Common myeloid progenitor, CD34-positive (primary cell): ENCODE measurements around the gene IL36A.

Experiments
- CTCF ChIA-PET: fragments of 350-600 bp; sonication (Branson Sonifier 250); formaldehyde crosslinking; loops from one replicate; lab custom pipeline; 2021; ENCODE audit warnings: antibody characterized with exemption; lab: Charles Lee
- POLR2A ChIA-PET: fragments of 350-600 bp; sonication (Branson Sonifier 250); formaldehyde crosslinking; loops from one replicate; lab custom pipeline; 2021; ENCODE audit warnings: antibody characterized with exemption; lab: Charles Lee
- DNase-seq, 3 donors: peaks; one replicate each; pipeline versions ENCODE4 v3.0.0 to v3.0.0-alpha.2; 2013
- H3K27ac ChIP-seq, 2 experiments: 1 replicate in 1 of 2; 2 replicates in 1 of 2; pipeline ENCODE4 v1.7.0; 2013; ENCODE audit warnings: inconsistent platforms in 2 of 2, low read length in 2 of 2, mild to moderate bottlenecking in 2 of 2, low read depth in 1 of 2, moderate library complexity in 1 of 2; ENCODE audit not compliant: severe bottlenecking in 2 of 2, insufficient read depth in 1 of 2, poor library complexity in 1 of 2
- H3K27me3 ChIP-seq, 5 experiments: replicated peaks in 2 of 5; 1 replicate in 3 of 5; 2 replicates in 2 of 5; pipeline versions ENCODE4 v1.6.1 to v1.7.0; 2013; ENCODE audit warnings: low read length in 4 of 5, mild to moderate bottlenecking in 2 of 5, moderate library complexity in 2 of 5, inconsistent platforms in 1 of 5; ENCODE audit not compliant: insufficient read depth in 5 of 5, control insufficient read depth in 4 of 5
- H3K36me3 ChIP-seq, 4 experiments: 1 replicate in 2 of 4; 2 replicates in 2 of 4; pipeline versions ENCODE4 v1.6.1 to v1.7.0; 2013; ENCODE audit warnings: low read length in 3 of 4, control low read depth in 1 of 4, mild to moderate bottlenecking in 1 of 4; ENCODE audit not compliant: control insufficient read depth in 4 of 4, insufficient read depth in 4 of 4
- H3K4me1 ChIP-seq, 4 experiments: 1 replicate in 3 of 4; 2 replicates in 1 of 4; pipeline versions ENCODE4 v1.6.1 to v1.7.1; 2013; ENCODE audit warnings: low read length in 3 of 4, mild to moderate bottlenecking in 3 of 4, control low read depth in 1 of 4, inconsistent platforms in 1 of 4, moderate library complexity in 1 of 4; ENCODE audit not compliant: control insufficient read depth in 4 of 4, insufficient read depth in 4 of 4; ENCODE audit errors: control extremely low read depth in 1 of 4
- H3K4me3 ChIP-seq, 7 experiments: 1 replicate in 4 of 7; 2 replicates in 3 of 7; pipeline versions ENCODE4 v1.5.1 to v1.7.0; 2013; ENCODE audit warnings: mild to moderate bottlenecking in 7 of 7, low read length in 6 of 7, moderate library complexity in 6 of 7, inconsistent platforms in 2 of 7, low read depth in 2 of 7, control low read depth in 1 of 7; ENCODE audit not compliant: insufficient read depth in 4 of 7, control insufficient read depth in 1 of 7; ENCODE audit errors: extremely low read depth in 1 of 7
- H3K9me3 ChIP-seq, 5 experiments: 1 replicate in 4 of 5; 2 replicates in 1 of 5; pipeline versions ENCODE4 v1.6.1 to v1.7.1; 2013; ENCODE audit warnings: low read length in 4 of 5, mild to moderate bottlenecking in 2 of 5, inconsistent platforms in 1 of 5, low read depth in 1 of 5, moderate library complexity in 1 of 5; ENCODE audit not compliant: control insufficient read depth in 4 of 5, insufficient read depth in 2 of 5; ENCODE audit errors: control extremely low read depth in 1 of 5
- WGBS: methylation state at CpG from one replicate; pipeline ENCODE4 v1.1.5; 2013; ENCODE audit not compliant: insufficient coverage; 5-methylcytosine and 5-hydroxymethylcytosine counted together

IL36A gene

DNA sequence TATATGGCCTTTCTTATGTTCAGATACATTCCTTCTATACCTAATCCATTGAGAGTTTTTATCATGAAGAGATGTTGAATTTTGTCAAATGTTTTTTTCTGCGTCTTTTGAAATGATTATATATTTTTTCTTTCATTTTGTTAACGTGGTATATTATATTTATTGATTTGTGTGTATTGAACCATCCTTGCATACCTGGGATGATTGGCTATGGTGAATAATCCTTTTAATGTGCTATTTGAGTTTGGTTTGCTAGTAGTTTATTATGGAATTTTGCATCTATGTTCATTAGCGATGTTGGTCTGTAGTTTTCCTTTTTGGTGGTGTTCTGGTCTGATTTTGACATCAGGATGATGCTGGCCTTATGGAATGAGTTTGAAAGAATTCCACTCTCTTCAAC, 15.6 kb upstream of the IL36A start:
- H3K9me3 ChIP-seq: peaks cover 2 to 32% (median 9%) of the 10 kb centered on the region in 5 experiments
- 100% methylated on average over 1 of the region's 3 CpGs for WGBS
- CTCF ChIA-PET: no interaction called here
- no peaks in the 10 kb centered on the region for H3K36me3 ChIP-seq
- no peaks in the 10 kb centered on the region for H3K27me3 ChIP-seq
- H3K4me1 ChIP-seq: no peaks in the 10 kb centered on the region
- DNase-seq: no peak
- no peak overlapping the region for H3K4me3 ChIP-seq
- no peak overlapping the region for H3K27ac ChIP-seq
- POLR2A ChIA-PET: no interaction called here

DNA sequence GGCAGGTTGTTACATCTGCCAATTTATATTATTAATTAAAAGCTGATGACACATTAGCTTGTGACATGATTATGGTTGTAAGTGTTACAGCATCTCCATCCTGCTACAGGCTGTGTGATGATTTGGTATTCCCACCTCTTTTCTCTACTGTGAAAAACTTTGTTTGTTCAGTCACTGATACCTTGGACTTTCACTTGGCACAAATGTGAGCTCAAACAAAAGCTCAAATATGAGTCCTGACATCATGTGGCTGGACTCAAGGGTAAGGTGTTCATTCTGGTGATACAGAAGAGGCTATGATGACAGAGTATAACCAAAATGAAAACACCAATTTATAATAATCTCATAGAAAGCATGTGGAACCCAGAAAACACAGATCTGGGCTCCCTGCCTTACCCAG, 11.4 kb upstream of the IL36A start:
- H3K27ac ChIP-seq: no peak overlapping the region
- POLR2A ChIA-PET: no interaction called here
- H3K4me1 ChIP-seq: peaks cover 0 to 4% (median 0%) of the 10 kb centered on the region in 4 experiments
- H3K36me3 ChIP-seq: no peaks in the 10 kb centered on the region
- H3K4me3 ChIP-seq: no peak overlapping the region
- H3K9me3 ChIP-seq: peaks cover 3 to 32% (median 9%) of the 10 kb centered on the region in 5 experiments
- no peaks in the 10 kb centered on the region for H3K27me3 ChIP-seq
- no peak for DNase-seq
- CTCF ChIA-PET: no interaction called here

DNA sequence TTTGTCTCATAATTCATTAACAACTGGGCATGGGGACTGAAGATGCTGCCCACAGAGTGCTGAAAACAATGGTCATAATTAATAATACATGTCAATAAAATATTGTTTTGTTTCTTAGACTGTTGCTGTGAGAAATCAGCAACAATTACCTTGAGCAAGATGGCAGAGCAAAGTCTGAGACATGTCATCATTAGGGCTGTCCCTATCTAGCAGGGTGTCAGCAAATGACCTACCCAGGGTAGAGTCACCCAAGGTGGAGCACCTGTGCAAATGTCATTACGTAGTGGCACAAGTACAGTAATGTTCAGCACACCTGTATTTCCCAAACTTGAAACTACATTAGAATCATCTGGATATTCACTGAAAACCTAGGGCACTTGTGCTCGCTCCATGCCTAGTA, 10.6 kb upstream of the IL36A start:
- no peaks in the 10 kb centered on the region for H3K36me3 ChIP-seq
- WGBS: 100% methylated on average over 1 of the region's 2 CpGs
- no peak overlapping the region for H3K27ac ChIP-seq
- DNase-seq: no peak
- no peaks in the 10 kb centered on the region for H3K27me3 ChIP-seq
- CTCF ChIA-PET: no interaction called here
- POLR2A ChIA-PET: no interaction called here
- peaks cover 1 to 32% (median 10%) of the 10 kb centered on the region in 5 experiments for H3K9me3 ChIP-seq
- H3K4me3 ChIP-seq: no peak overlapping the region
- peaks cover 0 to 4% (median 0%) of the 10 kb centered on the region in 4 experiments for H3K4me1 ChIP-seq

DNA sequence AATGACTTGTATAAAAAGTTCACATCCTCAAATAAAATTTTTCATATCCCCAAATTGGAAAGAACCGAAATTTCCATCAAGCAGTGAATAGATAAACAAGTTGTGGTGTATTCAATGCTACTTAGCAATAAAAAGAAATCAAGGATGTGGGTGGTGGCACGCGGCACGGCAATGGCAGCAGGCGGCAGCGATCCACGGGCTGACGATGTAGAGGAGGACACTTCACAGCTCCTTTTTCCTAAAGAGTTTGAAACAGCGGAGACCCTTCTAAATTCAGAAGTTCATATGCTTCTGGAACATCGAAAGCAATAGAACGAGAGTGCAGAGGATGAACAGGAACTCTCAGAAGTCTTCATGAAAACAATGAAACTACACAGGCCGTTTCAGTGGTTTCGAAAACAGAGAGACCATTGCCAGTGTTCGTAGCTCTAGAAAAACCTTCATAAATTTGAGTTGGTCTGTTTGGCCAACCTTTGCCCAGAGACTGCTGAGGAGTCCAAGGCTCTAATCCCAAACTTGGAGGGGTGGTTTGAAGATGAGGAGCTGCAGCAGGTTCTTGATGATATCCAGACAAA, 9.8 kb upstream of the IL36A start:
- ChIA-PET POLR2A (no interaction called here), CTCF (no interaction called here)
- no peak overlapping the region for H3K4me3 ChIP-seq
- peaks cover 0 to 4% (median 0%) of the 10 kb centered on the region in 4 experiments for H3K4me1 ChIP-seq
- H3K27ac ChIP-seq: no peak overlapping the region
- WGBS: 93% methylated on average over 12 of the region's 14 CpGs
- H3K36me3 ChIP-seq: no peaks in the 10 kb centered on the region
- peaks cover 4 to 36% (median 13%) of the 10 kb centered on the region in 5 experiments for H3K9me3 ChIP-seq
- no peak for DNase-seq
- no peaks in the 10 kb centered on the region for H3K27me3 ChIP-seq

DNA sequence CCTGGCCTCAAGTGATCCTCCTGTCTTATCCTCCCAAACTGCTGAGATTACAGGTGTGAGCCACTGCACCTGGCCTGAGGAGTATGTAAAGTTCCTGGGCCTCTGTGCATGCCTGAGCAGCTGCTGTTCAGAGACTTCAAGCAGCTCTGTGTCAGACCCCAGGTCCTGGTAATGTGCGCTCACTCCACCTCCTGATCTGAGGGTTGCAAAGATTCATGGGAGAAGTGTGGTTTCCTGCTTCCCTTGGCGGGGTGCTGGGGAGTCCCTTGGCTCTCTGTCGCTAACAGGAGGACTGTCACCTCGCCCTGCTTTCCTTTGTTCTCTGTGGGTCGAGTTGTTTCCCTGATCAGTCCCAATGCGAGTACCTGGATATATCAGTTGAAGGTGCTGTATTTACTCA, 8.6 kb upstream of the IL36A start:
- CTCF ChIA-PET: no interaction called here
- H3K27ac ChIP-seq: no peak overlapping the region
- 64% methylated on average over 3 of the region's 6 CpGs for WGBS

DNA sequence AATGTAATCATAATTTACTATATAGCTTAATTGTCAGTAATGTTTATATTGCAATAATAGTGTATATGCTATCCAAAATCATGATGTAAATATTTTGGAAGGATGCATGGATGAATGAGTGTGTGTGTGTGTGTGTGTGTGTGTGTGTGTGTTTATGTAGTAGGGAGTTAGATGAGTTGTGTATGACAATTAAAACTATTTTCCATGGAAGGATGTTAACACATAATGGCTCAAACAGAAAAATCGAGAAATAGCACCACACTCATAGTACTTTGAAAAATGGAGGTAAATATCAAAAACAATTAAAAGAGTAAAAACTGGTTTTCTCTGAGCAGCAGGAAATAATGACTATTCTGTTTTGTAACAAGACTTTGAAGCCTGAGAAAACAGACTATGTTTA, 8.1 kb upstream of the IL36A start:
- peaks cover 2 to 48% (median 18%) of the 10 kb centered on the region in 5 experiments for H3K9me3 ChIP-seq
- WGBS: no CpG with 5 or more reads among the region's 1 CpG
- DNase-seq: no peak
- peaks cover 0 to 4% (median 0%) of the 10 kb centered on the region in 4 experiments for H3K4me1 ChIP-seq
- ChIA-PET CTCF (no interaction called here), POLR2A (interaction anchor here (1.3 kb wide), 1 partner anchor 63 kb away, joined by 4 read pairs; no protein-coding TSS in a partner anchor)
- H3K27ac ChIP-seq: no peak overlapping the region
- no peaks in the 10 kb centered on the region for H3K36me3 ChIP-seq
- H3K4me3 ChIP-seq: no peak overlapping the region
- no peaks in the 10 kb centered on the region for H3K27me3 ChIP-seq

More for the DNA sequence above, 8.6 kb upstream of the IL36A start:
- POLR2A ChIA-PET: no interaction called here
- Histone ChIP-seq H3K36me3 (no peaks in the 10 kb centered on the region), H3K27me3 (no peaks in the 10 kb centered on the region), H3K4me3 (no peak overlapping the region), H3K4me1 (peaks cover 0 to 4% (median 0%) of the 10 kb centered on the region in 4 experiments), H3K9me3 (peaks cover 2 to 47% (median 21%) of the 10 kb centered on the region in 5 experiments)
- DNase-seq: peak in 2 of 3 donors; percentile 4 to 11

DNA sequence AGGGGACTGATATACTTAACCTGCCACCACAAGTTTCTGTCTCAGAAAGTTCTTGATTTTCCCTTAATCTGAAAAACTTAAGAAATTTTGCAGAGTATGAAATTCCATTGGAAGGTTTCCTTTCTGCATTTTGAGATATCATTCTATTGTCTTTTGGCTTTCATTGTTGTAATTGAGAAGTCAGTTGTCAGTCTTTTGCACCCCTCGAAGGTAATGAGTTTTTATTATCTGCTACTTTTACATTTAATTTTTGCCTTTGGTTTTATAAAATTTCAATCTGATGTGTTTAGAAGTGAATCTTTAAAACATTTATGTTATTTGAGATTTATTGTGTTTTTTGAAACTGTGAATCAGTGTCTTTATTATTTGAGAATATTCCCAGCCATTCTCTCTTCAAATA, 4.8 kb upstream of the IL36A start:
- DNase-seq: peak in 2 of 3 donors; percentile 23 to 38
- Histone ChIP-seq H3K4me3 (no peak overlapping the region), H3K27me3 (no peaks in the 10 kb centered on the region), H3K36me3 (no peaks in the 10 kb centered on the region), H3K4me1 (peaks cover 0 to 4% (median 0%) of the 10 kb centered on the region in 4 experiments), H3K9me3 (peaks cover 2 to 32% (median 11%) of the 10 kb centered on the region in 5 experiments), H3K27ac (no peak overlapping the region)
- no CpG with 5 or more reads among the region's 1 CpG for WGBS
- ChIA-PET POLR2A (no interaction called here), CTCF (no interaction called here)
